RWPE2 (cell line): Measurements from ENCODE around the gene APEH.

Source experiments
- ATAC-seq: fragments of 200-7000 bp; cut with Tn5 transposase; 3 replicates; pipeline ENCODE4 v1.9.1; 2021; ENCODE audit warnings: low read depth
- DNase-seq: peaks from one replicate; pipeline ENCODE4 v3.0.0-alpha.2; 2020; ENCODE audit warnings: low spot score
- H3K27ac ChIP-seq: fragments of 450-650 bp; 2 replicates; pipeline ENCODE4 v1.5.1; 2017; ENCODE audit warnings: mild to moderate bottlenecking; ENCODE audit not compliant: poor library complexity, severe bottlenecking
- H3K27me3 ChIP-seq: fragments of 250-450 bp; sonication (Bioruptor Pico); 2 replicates; pipeline ENCODE4 v1.5.1; 2021; ENCODE audit warnings: mild to moderate bottlenecking, moderate library complexity; ENCODE audit not compliant: insufficient read depth, poor library complexity, severe bottlenecking
- H3K36me3 ChIP-seq: fragments of 250-450 bp; sonication (Bioruptor Pico); 2 replicates; pipeline ENCODE4 v1.5.1; 2020; ENCODE audit warnings: low read depth, mild to moderate bottlenecking, moderate library complexity
- H3K4me1 ChIP-seq: fragments of 250-450 bp; sonication (Bioruptor Pico); 2 replicates; pipeline ENCODE4 v1.5.1; 2021; ENCODE audit warnings: mild to moderate bottlenecking, moderate library complexity; ENCODE audit not compliant: insufficient read depth, poor library complexity, severe bottlenecking
- H3K4me3 ChIP-seq: fragments of 250-450 bp; sonication (Bioruptor Pico); 2 replicates; pipeline ENCODE4 v1.5.1; 2021; ENCODE audit warnings: mild to moderate bottlenecking, moderate library complexity; ENCODE audit not compliant: severe bottlenecking
- H3K9me3 ChIP-seq: fragments of 250-450 bp; sonication (Bioruptor Pico); 2 replicates; pipeline ENCODE4 v1.5.1; 2021; ENCODE audit warnings: mild to moderate bottlenecking, moderate library complexity; ENCODE audit not compliant: severe bottlenecking
- TF ChIP-seq, protein P1 (sequence below): fragments of 450-650 bp; IDR thresholded peaks from one replicate; pipeline ENCODE4 v1.5.1; 2017; ENCODE audit warnings: mild to moderate bottlenecking, moderate library complexity; ENCODE audit not compliant: poor library complexity, severe bottlenecking

APEH gene

GRCh38 chr3:49723628-49724551 is 49.7 kb downstream of the APEH start, which contains the start of gene GMPPB:
Gene GMPPB (minus strand): TSS chr3:49723951. CDS start chr3:49723726, 225 bp downstream.
- Histone ChIP-seq H3K27ac (peak within 1 kb of the TSS; percentile 64), H3K9me3 (no peaks in the 10 kb centered on the region), H3K4me3 (peak within 1 kb of the TSS; percentile 96), H3K4me1 (no peaks in the 10 kb centered on the region), H3K27me3 (no peaks in the 10 kb centered on the region), H3K36me3 (peaks cover 29% of the 10 kb centered on the region)
- TF ChIP-seq, protein P1, sequence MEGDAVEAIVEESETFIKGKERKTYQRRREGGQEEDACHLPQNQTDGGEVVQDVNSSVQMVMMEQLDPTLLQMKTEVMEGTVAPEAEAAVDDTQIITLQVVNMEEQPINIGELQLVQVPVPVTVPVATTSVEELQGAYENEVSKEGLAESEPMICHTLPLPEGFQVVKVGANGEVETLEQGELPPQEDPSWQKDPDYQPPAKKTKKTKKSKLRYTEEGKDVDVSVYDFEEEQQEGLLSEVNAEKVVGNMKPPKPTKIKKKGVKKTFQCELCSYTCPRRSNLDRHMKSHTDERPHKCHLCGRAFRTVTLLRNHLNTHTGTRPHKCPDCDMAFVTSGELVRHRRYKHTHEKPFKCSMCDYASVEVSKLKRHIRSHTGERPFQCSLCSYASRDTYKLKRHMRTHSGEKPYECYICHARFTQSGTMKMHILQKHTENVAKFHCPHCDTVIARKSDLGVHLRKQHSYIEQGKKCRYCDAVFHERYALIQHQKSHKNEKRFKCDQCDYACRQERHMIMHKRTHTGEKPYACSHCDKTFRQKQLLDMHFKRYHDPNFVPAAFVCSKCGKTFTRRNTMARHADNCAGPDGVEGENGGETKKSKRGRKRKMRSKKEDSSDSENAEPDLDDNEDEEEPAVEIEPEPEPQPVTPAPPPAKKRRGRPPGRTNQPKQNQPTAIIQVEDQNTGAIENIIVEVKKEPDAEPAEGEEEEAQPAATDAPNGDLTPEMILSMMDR = no peak
- DNase-seq (peak; percentile 98), ATAC-seq (peak; percentile 77)

- ATAC-seq (no peak), DNase-seq (peak; percentile 49)
- H3K4me1 ChIP-seq = no peaks in the 10 kb centered on the region
- peak overlapping the region; percentile 96 for H3K4me3 ChIP-seq
- H3K27ac ChIP-seq = peak overlapping the region; percentile 64
- TF ChIP-seq, protein P1 = no peak
- H3K9me3 ChIP-seq = no peaks in the 10 kb centered on the region
- H3K27me3 ChIP-seq = no peaks in the 10 kb centered on the region
- peaks cover 29% of the 10 kb centered on the region for H3K36me3 ChIP-seq
Measured at GRCh38 chr3:49724586-49724985, 50.4 kb downstream of the APEH start.

GRCh38 chr3:49725906-49726681 is 51.9 kb downstream of the APEH start:
- Histone ChIP-seq H3K4me1 (no peaks in the 10 kb centered on the region), H3K27me3 (no peaks in the 10 kb centered on the region), H3K36me3 (peaks cover 28% of the 10 kb centered on the region), H3K27ac (no peak overlapping the region), H3K4me3 (no peak overlapping the region), H3K9me3 (no peaks in the 10 kb centered on the region)
- DNase-seq (no peak), ATAC-seq (no peak)
- TF ChIP-seq, protein P1 = no peak

- ATAC-seq (no peak), DNase-seq (no peak)
- H3K27ac ChIP-seq = no peak overlapping the region
- no peaks in the 10 kb centered on the region for H3K4me1 ChIP-seq
- H3K27me3 ChIP-seq = no peaks in the 10 kb centered on the region
- H3K9me3 ChIP-seq = no peaks in the 10 kb centered on the region
- H3K36me3 ChIP-seq = peaks cover 28% of the 10 kb centered on the region
- no peak overlapping the region for H3K4me3 ChIP-seq
- TF ChIP-seq, protein P1 = no peak
Measured at GRCh38 chr3:49727154-49727923, 53.2 kb downstream of the APEH start.
